H9 (cell line): ENCODE measurements around the gene AP1B1. TPM values are rescaled to one million over a fixed set of nuclear protein-coding genes. Genes with fewer than 3 reads are reported as not detected.

Source experiments
- DNase-seq: peaks from one replicate; pipeline ENCODE4 v3.0.0-alpha.2; 2017
- H2AFZ ChIP-seq: one replicate; pipeline ENCODE4 v1.6.1; 2013; ENCODE audit warnings: mild to moderate bottlenecking, low read length, control low read depth, moderate library complexity
- H2AK5ac ChIP-seq: 2 replicates; pipeline ENCODE4 v1.6.1; 2013; ENCODE audit warnings: low read length, control low read depth, mixed read lengths; ENCODE audit not compliant: insufficient read length
- H2BK120ac ChIP-seq: one replicate; pipeline ENCODE4 v1.6.1; 2013; ENCODE audit warnings: low read depth, mild to moderate bottlenecking, low read length, control low read depth, inconsistent platforms; ENCODE audit not compliant: poor library complexity, severe bottlenecking
- H2BK12ac ChIP-seq: 2 replicates; pipeline ENCODE4 v1.6.1; 2013; ENCODE audit warnings: low read length, control low read depth, mixed read lengths, low read depth; ENCODE audit not compliant: insufficient read length
- H2BK15ac ChIP-seq: 2 replicates; pipeline ENCODE4 v1.6.1; 2013; ENCODE audit warnings: low read depth, low read length, control low read depth
- H2BK20ac ChIP-seq: one replicate; pipeline ENCODE4 v1.6.1; 2013; ENCODE audit warnings: low read depth, mild to moderate bottlenecking, low read length, control low read depth, inconsistent platforms; ENCODE audit not compliant: poor library complexity, severe bottlenecking
- H2BK5ac ChIP-seq: 2 replicates; pipeline ENCODE4 v1.6.1; 2013; ENCODE audit warnings: low read length, control low read depth, mixed read lengths; ENCODE audit not compliant: insufficient read length
- H3K14ac ChIP-seq: 2 replicates; pipeline ENCODE4 v1.6.1; 2013; ENCODE audit warnings: low read length, control low read depth; ENCODE audit not compliant: insufficient read depth
- H3K18ac ChIP-seq: 2 replicates; pipeline ENCODE4 v1.6.1; 2013; ENCODE audit warnings: low read depth, mild to moderate bottlenecking, mixed read lengths, low read length, control low read depth; ENCODE audit not compliant: insufficient read length
- H3K23ac ChIP-seq: 2 replicates; pipeline ENCODE4 v1.6.1; 2013; ENCODE audit warnings: low read length, control low read depth, mixed read lengths, low read depth; ENCODE audit not compliant: insufficient read length
- H3K23me2 ChIP-seq: 2 replicates; pipeline ENCODE4 v1.6.1; 2013; ENCODE audit warnings: low read depth, mild to moderate bottlenecking, mixed read lengths, low read length, control low read depth; ENCODE audit not compliant: insufficient read length, poor library complexity, severe bottlenecking
- H3K27ac ChIP-seq: 2 replicates; pipeline ENCODE4 v1.5.1; 2013; ENCODE audit warnings: low read length, control low read depth, mixed read lengths, low read depth; ENCODE audit not compliant: insufficient read length
- H3K27me3 ChIP-seq: 2 replicates; pipeline ENCODE4 v1.6.1; 2013; ENCODE audit warnings: low read length, control low read depth, inconsistent platforms; ENCODE audit not compliant: insufficient read depth
- H3K4ac ChIP-seq: 2 replicates; pipeline ENCODE4 v1.6.1; 2013; ENCODE audit warnings: low read depth, mild to moderate bottlenecking, control low read depth, inconsistent platforms, low read length, moderate library complexity
- H3K4me1 ChIP-seq: 2 replicates; pipeline ENCODE4 v1.6.1; 2013; ENCODE audit warnings: low read length, control low read depth, inconsistent platforms; ENCODE audit not compliant: insufficient read depth
- H3K4me2 ChIP-seq: 2 replicates; pipeline ENCODE4 v1.6.1; 2013; ENCODE audit warnings: low read length, control low read depth, mixed read lengths; ENCODE audit not compliant: insufficient read length, insufficient read depth
- H3K56ac ChIP-seq: 2 replicates; pipeline ENCODE4 v1.6.1; 2013; ENCODE audit warnings: low read depth, mild to moderate bottlenecking, mixed read lengths, low read length, control low read depth; ENCODE audit not compliant: insufficient read length
- H3K79me1 ChIP-seq: 2 replicates; pipeline ENCODE4 v1.6.1; 2013; ENCODE audit warnings: low read depth, mild to moderate bottlenecking, moderate library complexity, low read length, control low read depth, inconsistent platforms; ENCODE audit not compliant: insufficient read depth, poor library complexity, severe bottlenecking
- H3K79me2 ChIP-seq: 2 replicates; pipeline ENCODE4 v1.6.1; 2013; ENCODE audit warnings: low read length, control low read depth, inconsistent platforms; ENCODE audit not compliant: insufficient read depth
- H3K9ac ChIP-seq: 2 replicates; pipeline ENCODE4 v1.6.1; 2013; ENCODE audit warnings: low read length, control low read depth, mixed read lengths; ENCODE audit not compliant: insufficient read length; ENCODE audit errors: extremely low read depth
- H3K9me3 ChIP-seq: one replicate; pipeline ENCODE4 v1.6.1; 2013; ENCODE audit warnings: low read depth, low read length, inconsistent platforms; ENCODE audit not compliant: control insufficient read depth
- H3T11ph ChIP-seq: one replicate; pipeline ENCODE4 v1.6.1; 2013; ENCODE audit warnings: mild to moderate bottlenecking, low read length, control low read depth, inconsistent platforms
- H4K20me1 ChIP-seq: one replicate; pipeline ENCODE4 v1.6.1; 2013; ENCODE audit not compliant: control insufficient read depth, insufficient read length, insufficient read depth
- H4K5ac ChIP-seq: 2 replicates; pipeline ENCODE4 v1.6.1; 2013; ENCODE audit warnings: low read depth, mild to moderate bottlenecking, mixed read lengths, low read length, control low read depth; ENCODE audit not compliant: insufficient read length
- H4K8ac ChIP-seq: replicated peaks from 2 replicates; pipeline ENCODE4 v1.6.1; 2013; ENCODE audit warnings: low read length, control low read depth, mixed read lengths, low read depth; ENCODE audit not compliant: insufficient read length
- H4K91ac ChIP-seq: 2 replicates; pipeline ENCODE4 v1.6.1; 2013; ENCODE audit warnings: low read depth, mild to moderate bottlenecking, moderate library complexity, mixed read lengths, low read length, control low read depth; ENCODE audit not compliant: insufficient read length
- H3K27ac Mint-ChIP-seq, 3 experiments: 2 replicates in 2 of 3; 3 replicates in 1 of 3; pipeline ENCODE4 v1.8.0; 2020 to 2021; ENCODE audit warnings: mixed read lengths in 3 of 3, mild to moderate bottlenecking in 1 of 3, moderate library complexity in 1 of 3
- H3K27me3 Mint-ChIP-seq: 2 replicates; pipeline ENCODE4 v1.8.0; 2021; ENCODE audit warnings: low read depth, mild to moderate bottlenecking, moderate library complexity, mixed read lengths
- H3K36me3 Mint-ChIP-seq, 3 experiments: 2 replicates in 2 of 3; 3 replicates in 1 of 3; pipeline ENCODE4 v1.8.0; 2020 to 2021; ENCODE audit warnings: low read depth in 3 of 3, mixed read lengths in 3 of 3; ENCODE audit not compliant: insufficient read depth in 1 of 3
- H3K4me1 Mint-ChIP-seq, 2 experiments: 2 replicates each; pipeline ENCODE4 v1.8.0; 2020; ENCODE audit warnings: mixed read lengths in 2 of 2
- H3K4me3 Mint-ChIP-seq, 2 experiments: 2 replicates in 1 of 2; 3 replicates in 1 of 2; pipeline ENCODE4 v1.8.0; 2020 to 2021; ENCODE audit warnings: mild to moderate bottlenecking in 2 of 2, mixed read lengths in 2 of 2, moderate library complexity in 1 of 2
- H3K9me3 Mint-ChIP-seq, 2 experiments: 2 replicates in 1 of 2; 3 replicates in 1 of 2; pipeline ENCODE4 v1.8.0; 2020; ENCODE audit warnings: mild to moderate bottlenecking in 2 of 2, mixed read lengths in 2 of 2, moderate library complexity in 1 of 2
- CTCF ChIP-seq: fragments of 200-600 bp; sonication (generic); conservative IDR thresholded peaks from 3 replicates; pipeline ENCODE4 v1.8.0; 2021; ENCODE audit warnings: antibody characterized with exemption, mild to moderate bottlenecking
- WGBS: extraction: QIAGEN DNeasy Blood & Tissue Kit; methylation state at CpG from one replicate; pipeline ENCODE4 v1.1.7; 2013; ENCODE audit warnings: missing lambda C conversion rate, low lambda C conversion rate, mixed read lengths; ENCODE audit not compliant: insufficient read length; ENCODE audit errors: extremely low coverage; 5-methylcytosine and 5-hydroxymethylcytosine counted together
- total RNA-seq: library from RNA; stranded (reverse); gene quantifications from 2 replicates; pipeline ENCODE4 v1.2.1, GENCODE V29; 2021

Gene AP1B1
- total RNA-seq, 1 experiment from 2014 or later = 64.0 TPM

GRCh38 chr22:29299136-29299900 lies 89.1 kb downstream of the AP1B1 start:
- Histone ChIP-seq H3K4me1 (no peaks in the 10 kb centered on the region), H3K9ac (no peak overlapping the region), H3K9me3 (no peaks in the 10 kb centered on the region), H4K8ac (no peak overlapping the region), H2BK20ac (no peak overlapping the region), H3K23me2 (no peaks in the 10 kb centered on the region), H4K91ac (no peak overlapping the region), H2BK5ac (no peak overlapping the region), H3K79me1 (no peaks in the 10 kb centered on the region), H3K27me3 (no peaks in the 10 kb centered on the region), H2AK5ac (no peak overlapping the region), H3T11ph (no peak overlapping the region), H2BK15ac (no peak overlapping the region), H4K20me1 (no peaks in the 10 kb centered on the region), H3K4ac (no peak overlapping the region), H2BK120ac (no peak overlapping the region), H3K79me2 (no peaks in the 10 kb centered on the region), H3K18ac (no peak overlapping the region), H3K23ac (no peak overlapping the region), H2AFZ (no peak overlapping the region), H3K14ac (no peak overlapping the region), H3K56ac (no peak overlapping the region), H3K4me2 (no peak overlapping the region), H2BK12ac (no peak overlapping the region), H3K27ac (no peak overlapping the region), H4K5ac (no peak overlapping the region)
- Mint-ChIP-seq H3K36me3 (peaks cover 47 to 71% (median 55%) of the 10 kb centered on the region in 3 experiments; a peak in 6 of 7 replicates), H3K4me1 (peaks cover 3 to 8% of the 10 kb centered on the region in 2 experiments; a peak in 2 of 4 replicates), H3K27me3 (peaks cover under 1% of the 10 kb centered on the region), H3K9me3 (peaks cover 0 to 3% of the 10 kb centered on the region in 2 experiments; a peak in 1 of 5 replicates), H3K4me3 (no peak overlapping the region; a peak in 2 of 5 replicates), H3K27ac (peak overlapping the region in 2 of 3 experiments; percentile 19 to 59; a peak in 4 of 7 replicates)
- WGBS = no CpG with 5 or more reads among the region's 19 CpGs
- DNase-seq = no peak
- no peak for TF ChIP-seq CTCF
